ENCODE data around the gene AMOTL1. TPM values are rescaled to one million over a fixed set of nuclear protein-coding genes. Genes with fewer than 3 reads are reported as not detected.

Gene AMOTL1
- total RNA-seq, 4 donors from 2014 or later = 21.8 to 46.7 (median 32.9) TPM

- TF ChIP-seq CTCF (IDR thresholded peaks at IDR 0.05; ENCODE audit: low read depth) = no peak
Measured at GRCh38 chr11:94820480-94820879, 52.3 kb downstream of the AMOTL1 start.

- TF ChIP-seq CTCF (IDR thresholded peaks at IDR 0.05; ENCODE audit: low read depth) = no peak
Measured at GRCh38 chr11:94821439-94821838, 53.3 kb downstream of the AMOTL1 start.

- no peak for TF ChIP-seq CTCF (IDR thresholded peaks at IDR 0.05; ENCODE audit: low read depth)
Measured at GRCh38 chr11:94822080-94822479, 53.9 kb downstream of the AMOTL1 start.

GRCh38 chr11:94823102-94823732 lies 55.1 kb downstream of the AMOTL1 start:
- TF ChIP-seq CTCF (IDR thresholded peaks at IDR 0.05; ENCODE audit: low read depth) = no peak

- TF ChIP-seq CTCF (IDR thresholded peaks at IDR 0.05; ENCODE audit: low read depth) = no peak
Measured at GRCh38 chr11:94825031-94825430, 56.9 kb downstream of the AMOTL1 start.

- TF ChIP-seq CTCF (IDR thresholded peaks at IDR 0.05; ENCODE audit: low read depth) = no peak
Measured at GRCh38 chr11:94825481-94825880, 57.3 kb downstream of the AMOTL1 start.

GRCh38 chr11:94826415-94826814 lies 58.3 kb downstream of the AMOTL1 start:
- TF ChIP-seq CTCF (IDR thresholded peaks at IDR 0.05; ENCODE audit: low read depth) = no peak

All from subcutaneous adipose tissue (tissue), 4 donors.